ENCODE data around the gene RBAK.
"Not testable (repeated sequence)": the region's sequence is repeated elsewhere in the genome, so short reads cannot be mapped to it uniquely, and the experiment has no call there.

RBAK gene

GRCh38 chr7:5035276-5035675 is 10.4 kb upstream of the RBAK start:
- no peak for DNase-seq (ENCODE audit: low read depth)
- TF ChIP-seq, protein P1, sequence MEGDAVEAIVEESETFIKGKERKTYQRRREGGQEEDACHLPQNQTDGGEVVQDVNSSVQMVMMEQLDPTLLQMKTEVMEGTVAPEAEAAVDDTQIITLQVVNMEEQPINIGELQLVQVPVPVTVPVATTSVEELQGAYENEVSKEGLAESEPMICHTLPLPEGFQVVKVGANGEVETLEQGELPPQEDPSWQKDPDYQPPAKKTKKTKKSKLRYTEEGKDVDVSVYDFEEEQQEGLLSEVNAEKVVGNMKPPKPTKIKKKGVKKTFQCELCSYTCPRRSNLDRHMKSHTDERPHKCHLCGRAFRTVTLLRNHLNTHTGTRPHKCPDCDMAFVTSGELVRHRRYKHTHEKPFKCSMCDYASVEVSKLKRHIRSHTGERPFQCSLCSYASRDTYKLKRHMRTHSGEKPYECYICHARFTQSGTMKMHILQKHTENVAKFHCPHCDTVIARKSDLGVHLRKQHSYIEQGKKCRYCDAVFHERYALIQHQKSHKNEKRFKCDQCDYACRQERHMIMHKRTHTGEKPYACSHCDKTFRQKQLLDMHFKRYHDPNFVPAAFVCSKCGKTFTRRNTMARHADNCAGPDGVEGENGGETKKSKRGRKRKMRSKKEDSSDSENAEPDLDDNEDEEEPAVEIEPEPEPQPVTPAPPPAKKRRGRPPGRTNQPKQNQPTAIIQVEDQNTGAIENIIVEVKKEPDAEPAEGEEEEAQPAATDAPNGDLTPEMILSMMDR (IDR thresholded peaks at IDR 0.05; ENCODE audit: low read depth, low read length, missing control alignments), result no peak
- no peak overlapping the region for H3K4me3 ChIP-seq (ENCODE audit: low read depth, low read length)

GRCh38 chr7:5036446-5036845 is 9.2 kb upstream of the RBAK start:
- TF ChIP-seq, protein P1 (IDR thresholded peaks at IDR 0.05; ENCODE audit: low read depth, low read length, missing control alignments), result no peak
- no peak overlapping the region for H3K4me3 ChIP-seq (ENCODE audit: low read depth, low read length)

DNA sequence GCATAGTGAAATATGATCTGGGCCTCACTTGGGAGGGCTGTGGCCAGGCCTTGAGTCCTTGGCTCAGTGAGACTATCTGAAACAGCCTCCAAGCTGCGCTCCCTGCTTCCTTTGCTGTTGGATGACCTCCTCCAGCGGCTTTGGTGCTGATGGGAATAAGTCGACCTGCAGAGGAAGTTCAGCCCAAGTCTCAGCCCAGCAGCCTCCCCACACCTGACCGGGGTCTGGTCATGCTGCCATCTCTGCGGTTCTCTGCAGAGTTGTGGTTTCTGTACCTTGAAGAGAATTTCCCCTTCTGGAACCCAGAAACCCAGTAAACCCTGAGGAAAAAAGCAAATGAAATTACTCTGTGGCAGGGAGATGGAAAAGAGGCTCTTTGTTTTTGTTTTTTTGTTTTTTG is 4.6 kb upstream of the RBAK start:
- DNase-seq (ENCODE audit: low read depth), result no peak
- TF ChIP-seq, protein P1 (IDR thresholded peaks at IDR 0.05; ENCODE audit: low read depth, low read length, missing control alignments), result no peak
- H3K4me3 ChIP-seq (ENCODE audit: low read depth, low read length), result no peak overlapping the region

More at GRCh38 chr7:5036446-5036845, 9.2 kb upstream of the RBAK start:
- DNase-seq (ENCODE audit: low read depth), result no peak

DNA sequence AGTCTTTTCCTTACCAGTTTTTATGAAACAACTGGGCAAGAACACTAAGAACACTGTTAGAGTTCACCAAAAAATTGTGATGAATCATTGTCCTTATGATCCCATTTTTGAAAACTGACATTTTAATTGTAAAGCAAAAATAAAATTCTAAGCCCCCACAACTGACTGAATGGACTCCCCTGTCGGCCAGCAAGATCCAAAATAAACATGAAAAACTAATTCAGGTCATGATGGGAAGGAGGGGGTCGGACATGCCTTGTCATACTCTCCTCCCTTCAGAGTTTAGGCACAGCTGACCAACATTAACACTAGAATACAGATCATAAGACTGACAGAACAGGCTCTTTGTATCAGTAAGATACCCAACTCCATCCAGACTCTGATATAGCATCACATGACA is 2.0 kb upstream of the RBAK start:
- DNase-seq (ENCODE audit: low read depth), result no peak
- TF ChIP-seq, protein P1 (IDR thresholded peaks at IDR 0.05; ENCODE audit: low read depth, low read length, missing control alignments), result no peak
- H3K4me3 ChIP-seq (ENCODE audit: low read depth, low read length), result no peak overlapping the region

DNA sequence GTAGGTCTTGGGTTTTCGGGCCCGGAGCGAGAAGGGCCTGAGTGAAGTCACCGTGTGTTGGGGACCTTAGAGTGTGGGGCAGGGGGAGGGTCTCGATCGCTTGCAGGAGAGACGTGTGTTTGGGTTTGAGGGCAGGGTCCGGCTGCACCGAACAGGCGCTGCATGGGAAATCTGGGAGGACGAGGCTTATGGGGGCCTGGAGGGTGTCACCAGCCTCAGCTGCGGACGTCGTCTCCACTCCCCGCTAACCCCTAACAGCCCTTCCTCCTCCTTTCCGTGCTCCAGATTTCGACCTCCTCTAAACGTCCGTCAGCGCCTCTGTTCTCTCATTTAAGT is 705 bp downstream of the RBAK start:
- peak overlapping the region; percentile 72 for H3K4me3 ChIP-seq (ENCODE audit: low read depth, low read length)
- not testable (repeated sequence) for DNase-seq (ENCODE audit: low read depth)

- not testable (repeated sequence) for H3K4me3 ChIP-seq (ENCODE audit: low read depth, low read length)
Measured at GRCh38 chr7:5047127-5047526, 1.5 kb downstream of the RBAK start.

GRCh38 chr7:5050676-5051075 is 5.0 kb downstream of the RBAK start:
- TF ChIP-seq, protein P1 (IDR thresholded peaks at IDR 0.05; ENCODE audit: low read depth, low read length, missing control alignments), result no peak
- H3K4me3 ChIP-seq (ENCODE audit: low read depth, low read length), result no peak overlapping the region
- no peak for DNase-seq (ENCODE audit: low read depth)

More at GRCh38 chr7:5047127-5047526, 1.5 kb downstream of the RBAK start:
- DNase-seq (ENCODE audit: low read depth), result not testable (repeated sequence)

- not testable (repeated sequence) for H3K4me3 ChIP-seq (ENCODE audit: low read depth, low read length); DNase-seq (ENCODE audit: low read depth)
Measured at GRCh38 chr7:5051731-5052130, 6.1 kb downstream of the RBAK start.

- no peak for DNase-seq (ENCODE audit: low read depth)
- TF ChIP-seq, protein P1 (IDR thresholded peaks at IDR 0.05; ENCODE audit: low read depth, low read length, missing control alignments), result no peak
- H3K4me3 ChIP-seq (ENCODE audit: low read depth, low read length), result no peak overlapping the region
Measured at GRCh38 chr7:5053175-5053574, 7.5 kb downstream of the RBAK start.
